ENCODE data around the gene IL25.

Gene IL25

DNA sequence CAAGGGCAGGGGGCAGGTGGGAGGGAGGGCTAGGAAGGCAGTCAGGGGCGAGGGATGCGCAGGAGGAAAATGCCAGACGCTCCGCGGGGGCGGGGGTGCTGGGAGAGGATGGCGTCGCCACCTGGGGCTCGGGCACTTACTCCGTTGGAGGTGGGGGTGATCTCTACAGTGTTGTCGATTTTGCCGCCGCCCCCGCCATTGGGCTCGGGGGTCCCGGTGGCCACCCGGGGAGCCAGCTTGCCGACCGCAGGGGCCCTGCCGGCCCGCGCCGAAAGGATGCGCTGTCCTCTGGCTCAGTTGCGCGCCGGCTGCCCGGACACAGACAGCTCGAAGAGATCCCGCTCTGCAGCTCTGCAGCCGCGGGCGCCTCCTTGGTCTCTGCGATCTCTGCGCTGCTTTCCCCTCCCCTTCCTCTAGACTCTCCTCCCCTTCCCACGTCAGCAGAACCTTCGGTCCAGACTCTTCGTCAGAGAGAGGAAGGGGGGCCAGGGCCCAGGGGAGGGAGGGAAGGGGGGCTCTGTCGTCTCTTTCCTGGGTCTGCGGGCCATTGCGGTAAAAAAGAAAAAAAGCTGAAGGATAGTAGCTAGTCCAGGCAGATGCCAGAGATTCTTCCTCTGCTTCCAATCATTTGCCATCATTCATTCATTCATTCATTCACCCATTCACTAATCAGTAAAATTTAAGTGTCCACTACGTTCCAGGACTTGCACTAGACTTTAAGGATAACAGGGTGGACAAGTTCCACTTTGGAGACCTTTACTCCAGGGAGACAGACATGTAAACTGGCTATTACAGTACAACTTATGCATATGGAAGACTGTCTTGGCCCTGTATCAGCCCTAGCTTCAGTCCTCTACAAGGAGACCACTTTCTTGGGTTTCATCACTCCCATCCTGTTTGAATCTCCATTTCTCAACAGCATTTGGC, 19.8 kb upstream of the IL25 start, which contains the start of gene SLC22A17:
Gene SLC22A17, minus strand, starts transcription at position 382 of the 927 bp plus-strand sequence.
- in situ Hi-C loops (cut with HindIII; ENCODE audit: low sequenced_read_pairs), result no loop called here

DNA sequence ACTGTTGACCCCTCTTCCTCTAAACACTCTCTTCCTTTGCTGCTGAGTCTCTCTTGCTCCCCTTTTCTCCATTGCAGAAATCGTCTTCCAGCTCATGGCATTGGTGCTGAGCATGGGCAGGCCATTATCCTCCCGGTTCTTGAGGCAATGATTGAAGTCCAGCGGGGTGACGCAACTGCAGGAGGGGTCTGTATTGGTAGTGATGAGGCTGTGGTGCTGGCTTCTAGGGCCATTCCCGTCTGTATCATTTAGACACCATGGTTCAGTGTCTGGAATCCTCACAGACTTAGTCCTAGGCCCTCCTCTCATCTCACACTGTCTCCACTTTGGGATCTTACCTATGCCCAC, 19.2 kb upstream of the IL25 start:
- in situ Hi-C loops (cut with HindIII; ENCODE audit: low sequenced_read_pairs), result no loop called here

DNA sequence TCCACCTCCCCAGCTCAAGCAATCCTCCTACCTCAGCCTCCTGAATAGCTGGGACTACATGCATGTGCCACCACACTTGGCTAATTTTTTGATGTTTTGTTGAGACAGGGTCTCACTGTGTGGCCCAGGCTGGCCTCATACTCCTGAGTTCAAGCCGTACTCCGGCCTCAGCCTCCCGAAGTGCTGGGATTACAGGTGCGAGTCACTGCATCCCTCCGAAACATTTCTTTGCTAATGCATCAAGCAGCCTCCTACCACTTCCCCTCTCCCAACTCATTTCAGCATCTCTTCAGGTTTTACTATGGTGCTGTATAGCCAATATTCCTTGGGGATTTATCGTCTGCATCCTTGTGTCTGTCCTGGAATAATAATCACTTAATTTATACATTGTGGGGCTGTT, 17.6 kb upstream of the IL25 start:
- in situ Hi-C loops (cut with HindIII; ENCODE audit: low sequenced_read_pairs), result no loop called here

DNA sequence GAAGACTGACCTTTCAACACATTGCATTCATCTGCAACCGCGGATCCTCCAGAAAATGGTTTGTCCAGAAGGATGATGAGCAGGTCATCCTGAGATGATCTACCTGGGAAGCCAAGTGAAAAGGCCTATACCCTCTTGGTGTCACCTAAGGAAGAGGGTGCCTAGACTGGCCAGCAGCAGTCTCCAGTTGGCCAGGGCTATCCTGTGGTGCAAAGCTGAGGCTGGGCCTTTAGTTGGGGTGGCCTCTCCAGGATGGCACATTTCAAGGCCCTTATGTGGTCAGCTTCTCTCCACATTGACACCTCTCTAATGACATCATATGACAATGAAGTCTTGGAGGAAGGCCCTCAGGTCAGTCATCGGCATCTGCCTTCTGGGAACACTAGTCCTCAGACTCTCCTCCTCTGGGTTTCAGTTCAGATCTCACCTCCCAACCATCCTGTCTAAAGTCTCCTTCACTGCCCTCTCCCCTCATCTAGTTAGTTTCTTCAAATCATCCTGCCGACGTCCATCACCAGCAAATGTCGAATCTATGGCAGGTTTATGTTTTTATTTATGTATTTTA, 16.7 kb upstream of the IL25 start:
- in situ Hi-C loops (cut with HindIII; ENCODE audit: low sequenced_read_pairs), result no loop called here

DNA sequence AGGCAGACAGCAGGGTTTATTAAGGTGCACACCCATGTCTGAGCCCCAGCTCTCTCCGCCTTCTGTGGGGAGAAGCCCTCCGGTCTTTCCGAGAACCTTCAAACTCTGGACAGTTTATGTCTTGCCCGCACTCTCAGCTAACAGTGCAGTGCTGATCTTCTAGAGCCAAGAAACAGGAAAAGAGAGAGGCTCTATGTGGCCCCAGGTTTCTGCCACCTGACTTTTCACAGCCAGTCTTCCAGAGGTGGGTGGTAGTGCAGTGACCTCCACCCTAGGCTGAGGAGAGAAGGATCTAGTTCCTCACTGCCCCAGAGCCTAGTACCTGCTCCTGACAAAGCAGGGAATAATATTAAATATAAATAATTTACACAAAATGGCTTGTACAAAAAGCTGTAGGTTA, 15.9 kb upstream of the IL25 start:
- in situ Hi-C loops (cut with HindIII; ENCODE audit: low sequenced_read_pairs), result no loop called here

DNA sequence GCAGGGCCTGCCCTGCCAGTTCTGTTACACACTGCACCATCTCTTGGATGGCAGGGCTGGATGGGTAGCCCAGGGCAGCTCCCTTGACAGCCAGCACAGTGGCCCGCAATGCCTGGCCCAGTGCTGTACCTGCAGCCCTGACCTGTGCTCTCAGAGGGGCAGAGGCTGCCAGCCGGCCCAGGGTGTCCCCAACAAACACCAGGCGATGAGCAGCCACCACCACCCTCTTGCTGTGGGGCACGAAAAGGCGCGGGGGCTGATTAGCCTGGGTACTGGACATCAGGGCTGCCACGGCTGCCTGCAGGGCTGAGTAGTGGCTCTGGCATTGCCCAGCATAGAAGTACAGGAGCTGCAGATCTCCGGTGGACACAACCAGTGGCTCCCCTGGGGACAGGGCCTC, 15.3 kb upstream of the IL25 start:
- in situ Hi-C loops (cut with HindIII; ENCODE audit: low sequenced_read_pairs), result no loop called here

DNA sequence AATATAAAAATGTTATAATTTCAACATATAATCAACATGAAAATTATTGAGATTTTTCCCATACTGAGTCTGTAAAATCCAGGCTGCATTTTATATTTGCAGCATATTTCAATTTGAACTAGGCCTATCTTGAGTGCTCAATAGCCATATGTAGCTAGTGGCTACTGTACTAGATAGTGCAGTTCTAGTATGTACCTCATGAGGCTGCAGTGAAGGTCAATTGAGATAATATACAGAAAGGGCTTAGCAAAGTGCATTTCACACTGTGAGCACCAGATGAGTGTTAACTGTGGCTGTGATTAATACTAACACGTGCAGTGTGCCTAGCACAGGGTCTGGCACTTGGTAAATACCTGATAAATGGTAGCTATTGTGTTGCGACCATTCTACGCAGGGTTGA, 14.6 kb upstream of the IL25 start:
- in situ Hi-C loops (cut with HindIII; ENCODE audit: low sequenced_read_pairs), result no loop called here

DNA sequence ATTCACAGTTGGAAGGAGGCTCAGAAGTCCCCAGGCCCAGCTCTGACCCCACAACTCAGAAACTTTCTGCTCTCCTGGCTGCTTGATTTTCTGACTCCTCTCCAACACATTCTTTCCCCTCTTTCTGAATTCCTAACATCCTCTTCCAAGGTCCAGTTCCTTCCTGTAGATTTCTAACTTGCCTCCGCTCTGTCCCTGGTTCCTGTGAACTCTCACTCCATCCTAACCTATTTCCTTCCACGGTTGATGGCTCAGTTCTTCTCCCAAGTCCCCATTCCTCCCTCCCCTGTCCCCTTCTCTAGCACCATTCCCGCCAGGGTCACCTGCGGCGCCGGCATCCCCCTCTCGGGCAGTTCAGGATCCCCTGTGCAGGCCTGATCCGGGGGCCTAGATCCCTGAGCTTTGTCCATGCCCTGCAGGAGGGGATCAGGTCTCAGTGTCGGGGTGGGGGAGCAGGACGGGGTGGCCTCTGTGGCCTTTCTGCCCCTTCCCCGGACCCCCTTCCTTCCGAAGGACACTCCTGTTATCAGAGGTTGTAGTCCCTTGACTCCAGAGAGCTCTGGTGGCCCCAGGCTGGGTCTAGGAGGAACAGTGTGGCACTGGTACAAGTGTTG, 13.9 kb upstream of the IL25 start:
- in situ Hi-C loops (cut with HindIII; ENCODE audit: low sequenced_read_pairs), result no loop called here

DNA sequence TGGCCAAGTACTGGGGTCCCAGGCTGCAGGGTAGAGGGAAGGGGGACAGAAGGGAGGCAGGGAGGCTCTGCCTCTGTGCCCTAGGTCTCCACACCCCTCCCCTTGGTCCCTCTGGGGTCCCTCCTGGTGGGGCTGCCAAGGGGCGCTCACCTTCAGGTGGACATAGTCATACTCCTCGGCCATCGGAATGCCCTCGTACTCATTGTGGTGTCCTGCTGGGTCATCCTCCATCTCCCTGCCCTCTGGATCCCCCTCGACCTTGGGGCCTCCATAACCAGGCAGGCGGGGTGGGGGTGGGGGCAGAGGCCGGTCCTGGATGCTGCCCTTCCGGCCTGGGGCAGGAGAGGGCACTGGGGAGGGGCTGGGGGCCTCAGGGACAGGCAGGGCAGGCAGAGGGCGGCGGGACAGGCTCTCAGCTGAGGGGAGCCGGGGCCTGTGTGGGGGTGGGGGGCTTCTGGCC, 13.4 kb upstream of the IL25 start:
- in situ Hi-C loops (cut with HindIII; ENCODE audit: low sequenced_read_pairs), result no loop called here

DNA sequence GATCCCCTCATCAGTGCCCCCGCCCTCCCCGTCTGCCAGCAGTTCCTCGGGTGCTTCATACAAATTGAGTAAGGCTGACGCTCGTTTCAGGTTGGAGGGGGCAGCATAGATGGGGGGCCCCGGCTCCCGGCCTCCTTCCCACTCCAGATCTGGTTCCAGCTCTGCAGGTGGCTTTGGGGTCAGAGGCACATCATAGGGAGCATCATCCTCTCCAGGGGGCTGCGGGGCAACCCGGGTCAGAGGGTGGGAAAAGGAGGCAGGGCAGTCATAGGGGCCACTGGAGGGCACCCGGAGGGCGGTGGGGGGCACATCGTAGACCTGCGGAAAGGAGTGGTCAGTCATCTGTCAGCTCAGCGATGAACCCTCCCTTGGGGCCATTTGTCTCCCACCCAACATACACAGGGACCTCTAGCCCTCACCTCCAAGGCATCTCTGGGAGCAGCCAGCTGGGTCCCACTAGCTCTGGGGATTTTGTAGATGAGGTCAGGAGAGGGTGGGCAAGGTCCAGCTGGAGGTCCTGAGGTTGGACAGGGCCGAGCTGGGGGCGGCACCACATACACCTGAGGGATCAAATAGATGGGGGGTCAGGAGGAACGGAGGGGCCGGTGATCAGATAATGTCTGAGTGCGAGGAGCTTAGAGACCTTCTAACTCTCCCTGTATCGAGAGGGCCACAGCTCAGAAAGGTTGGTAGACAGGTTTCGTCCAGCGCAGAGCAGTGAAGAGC, 12.7 kb upstream of the IL25 start:
- in situ Hi-C loops (cut with HindIII; ENCODE audit: low sequenced_read_pairs), result no loop called here

DNA sequence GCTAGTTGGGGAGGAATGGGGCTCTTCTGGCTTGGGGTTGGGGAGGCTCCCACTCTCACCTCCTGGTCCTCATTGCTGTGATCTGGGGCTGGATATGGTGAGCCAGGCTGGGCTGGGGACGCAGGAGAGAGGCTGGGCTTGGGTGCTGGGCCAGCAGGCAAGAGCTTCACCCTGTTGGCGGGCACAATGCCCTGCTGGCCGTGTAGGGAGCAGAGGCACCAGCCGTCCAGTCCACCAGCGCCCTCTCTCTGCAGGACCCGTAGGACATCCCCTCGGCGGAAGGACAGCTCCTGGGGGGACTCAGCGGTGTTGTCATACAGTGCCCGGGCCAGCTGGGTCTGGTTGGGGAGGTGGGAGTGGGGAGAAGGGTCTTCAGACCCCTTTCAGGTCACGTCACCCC, 12.1 kb upstream of the IL25 start:
- in situ Hi-C loops (cut with HindIII; ENCODE audit: low sequenced_read_pairs), result no loop called here

DNA sequence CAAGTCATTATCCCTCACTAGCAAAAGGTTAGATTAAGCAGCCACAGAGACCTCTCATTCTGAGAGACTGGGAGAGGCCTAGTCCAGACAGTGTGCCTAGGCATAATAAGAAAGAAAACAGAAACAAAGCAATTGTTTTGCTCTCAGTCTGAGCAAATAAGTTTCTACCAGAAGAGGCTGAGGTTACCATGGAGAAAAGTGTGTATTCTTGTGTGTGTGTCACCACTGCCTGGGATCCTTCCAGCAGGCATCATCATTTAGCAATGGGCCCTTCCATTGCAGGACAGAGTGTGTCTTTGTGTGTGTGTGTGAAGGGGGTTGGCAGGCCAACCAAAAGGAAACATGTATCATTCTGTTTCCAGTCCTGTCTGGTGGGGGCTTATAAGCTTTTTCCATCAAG, 11.3 kb upstream of the IL25 start:
- in situ Hi-C loops (cut with HindIII; ENCODE audit: low sequenced_read_pairs), result no loop called here

DNA sequence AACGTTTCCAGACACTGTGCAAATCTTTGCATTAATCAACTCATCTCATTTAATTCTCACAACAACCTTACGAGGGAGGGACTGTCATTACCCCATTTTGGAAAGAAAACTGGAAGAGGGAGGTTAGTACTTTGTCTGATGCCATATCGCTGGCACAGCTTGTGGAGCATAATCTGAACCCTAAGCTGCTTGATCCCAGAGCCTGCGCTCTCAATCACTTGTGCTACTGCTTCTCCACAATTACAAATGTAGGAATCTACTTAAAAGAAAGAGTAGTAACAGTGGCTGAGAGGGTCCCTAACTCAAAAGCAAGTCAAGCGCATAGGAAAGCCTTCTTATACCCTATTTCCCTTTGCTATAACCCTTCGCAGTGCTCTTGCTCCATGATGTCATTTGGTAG, 10.8 kb upstream of the IL25 start:
- in situ Hi-C loops (cut with HindIII; ENCODE audit: low sequenced_read_pairs), result no loop called here

DNA sequence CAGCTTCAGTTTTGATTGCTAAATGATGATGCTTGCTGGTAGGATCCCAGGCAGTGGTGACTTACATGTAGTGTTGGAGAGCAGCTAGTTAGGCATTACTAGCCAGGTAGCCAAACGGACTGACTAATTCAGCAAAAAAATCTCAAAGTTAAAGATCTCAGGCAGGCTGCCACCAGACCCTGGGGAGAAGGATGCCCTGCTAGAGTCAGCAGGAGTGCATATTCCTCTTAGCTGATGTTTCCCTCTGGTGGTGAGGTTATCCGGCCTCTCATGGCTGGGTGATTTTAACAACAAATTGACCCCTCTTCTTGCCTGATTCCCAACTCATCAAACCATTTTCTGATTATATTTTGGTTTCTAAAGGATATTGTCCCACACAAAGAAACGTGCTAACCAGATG, 10.4 kb upstream of the IL25 start:
- in situ Hi-C loops (cut with HindIII; ENCODE audit: low sequenced_read_pairs), result no loop called here

DNA sequence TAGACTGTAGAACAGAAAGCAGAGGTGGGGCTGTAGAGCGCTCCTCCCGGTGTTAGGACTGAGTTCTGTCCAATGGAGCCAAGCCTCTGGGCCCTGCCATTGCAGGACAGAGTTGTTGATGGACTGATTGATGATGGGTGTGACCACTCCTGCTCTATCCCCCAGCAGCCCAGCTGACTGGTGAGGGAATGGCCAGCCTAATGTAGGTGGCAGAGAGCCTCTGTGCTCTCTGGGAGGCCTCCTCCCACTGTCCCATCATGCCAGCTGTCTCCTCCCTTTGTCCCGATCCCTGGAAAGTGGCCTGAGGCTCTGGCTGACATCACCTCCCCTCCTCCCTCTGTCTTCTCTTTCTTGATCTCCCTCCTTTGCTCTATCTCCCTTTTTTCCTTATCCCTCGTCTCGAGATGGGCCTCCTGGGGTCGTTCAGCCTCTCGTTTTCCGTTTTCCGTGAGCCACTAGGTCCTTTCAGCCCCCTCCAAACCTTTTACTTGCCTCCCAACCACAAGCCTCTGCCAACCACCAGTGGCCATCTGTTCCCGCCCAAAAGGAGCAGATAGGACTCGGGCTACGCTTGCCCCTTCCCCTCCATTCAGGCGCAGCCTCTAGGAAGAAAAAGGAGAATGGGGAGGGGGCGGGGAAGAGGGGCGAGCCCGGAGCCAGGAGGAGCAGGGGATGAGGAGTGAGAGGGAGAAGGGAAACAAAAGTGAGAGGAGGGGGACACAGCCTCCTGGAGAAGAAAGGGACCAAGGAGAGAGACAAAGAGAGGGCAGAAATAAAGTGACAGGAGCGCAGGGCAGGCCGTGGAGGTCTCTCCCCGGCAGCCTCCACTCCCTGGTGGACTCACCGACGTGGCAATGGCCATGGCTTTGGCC, 8.2 kb upstream of the IL25 start:
- in situ Hi-C loops (cut with HindIII; ENCODE audit: low sequenced_read_pairs), result loop anchor here (5.0 kb wide), 1 partner anchor 73 kb away; the partner anchor contains the start of gene MYH7

DNA sequence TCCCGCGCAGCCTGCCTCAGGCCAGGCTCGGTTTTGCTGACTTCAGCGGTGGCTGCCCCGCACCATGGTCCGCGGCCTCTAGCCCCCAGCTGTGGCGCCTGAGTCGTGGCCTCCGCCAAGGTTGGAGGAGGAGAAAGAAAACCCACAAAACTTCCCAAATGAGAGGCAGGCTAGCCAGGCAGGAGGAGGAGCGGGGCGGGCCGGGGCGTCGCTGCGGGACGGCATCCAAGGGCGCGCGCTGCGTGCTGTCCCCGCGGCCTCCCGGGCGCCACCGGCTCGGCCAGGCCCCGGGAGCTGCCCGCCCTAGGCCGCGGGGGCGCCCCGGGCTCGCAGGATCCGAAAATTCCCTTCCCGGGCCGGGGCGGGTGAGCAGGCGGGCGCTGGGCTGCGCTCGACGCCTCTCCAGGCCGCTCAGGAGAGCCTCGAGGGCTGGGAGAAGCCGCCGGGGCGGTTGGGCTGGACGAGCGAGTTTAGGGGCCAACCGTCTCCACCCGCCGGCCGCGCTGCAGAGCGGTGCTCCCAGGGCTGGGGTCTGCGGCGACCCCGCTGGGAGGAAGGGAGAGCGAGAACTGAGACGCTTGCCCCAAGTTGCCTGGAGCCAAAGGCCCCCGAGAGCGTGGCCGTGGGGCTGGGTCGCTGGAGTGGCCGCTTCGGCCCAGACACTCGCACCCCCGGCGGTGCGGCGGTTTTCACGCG, 7.4 kb upstream of the IL25 start, which contains the start of gene EFS:
Gene EFS, minus strand, starts transcription at position 137 of the 696 bp plus-strand sequence. CDS start 147 bp downstream, outside the sequence.
- in situ Hi-C loops (cut with HindIII; ENCODE audit: low sequenced_read_pairs), result loop anchor here (5.0 kb wide), 1 partner anchor 72 kb away; the partner anchor contains the start of gene MYH7

DNA sequence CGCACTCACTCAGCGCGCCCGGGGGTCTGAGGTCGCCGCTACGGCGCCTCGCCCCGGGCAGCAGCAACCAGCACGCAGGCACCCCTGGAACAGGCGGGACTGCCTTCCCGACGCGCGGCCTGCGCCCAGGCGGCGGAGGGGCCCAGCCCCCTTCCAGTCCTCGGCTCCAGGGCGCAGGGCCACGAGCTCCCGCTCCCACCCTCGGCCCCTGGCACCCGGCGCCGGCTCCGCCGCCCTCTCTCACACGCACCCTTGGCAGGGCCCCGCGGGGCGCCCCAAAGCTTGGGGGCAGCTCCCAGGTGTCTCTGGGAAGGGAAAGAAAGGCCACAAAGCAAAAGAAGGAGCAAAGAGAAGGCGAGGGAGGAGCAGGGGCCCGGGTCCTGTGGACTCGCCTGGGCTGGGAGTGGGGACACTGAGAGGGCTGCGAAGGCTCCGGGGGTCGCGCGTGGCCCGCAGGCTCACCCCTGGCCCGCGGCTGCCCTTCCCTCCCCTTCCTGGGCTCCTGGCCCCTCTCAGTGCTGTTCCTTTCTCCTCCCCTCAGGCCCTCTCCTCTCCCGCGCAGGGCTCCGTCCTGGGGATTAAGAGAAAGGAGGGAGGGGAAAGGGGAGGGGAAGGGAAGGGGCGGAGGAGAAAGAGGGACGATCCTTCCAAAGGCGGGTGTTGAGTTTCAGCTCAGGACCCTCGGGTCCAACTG, 6.7 kb upstream of the IL25 start:
- in situ Hi-C loops (cut with HindIII; ENCODE audit: low sequenced_read_pairs), result loop anchor here (5.0 kb wide), 1 partner anchor 71 kb away; the partner anchor contains the start of gene MYH7

DNA sequence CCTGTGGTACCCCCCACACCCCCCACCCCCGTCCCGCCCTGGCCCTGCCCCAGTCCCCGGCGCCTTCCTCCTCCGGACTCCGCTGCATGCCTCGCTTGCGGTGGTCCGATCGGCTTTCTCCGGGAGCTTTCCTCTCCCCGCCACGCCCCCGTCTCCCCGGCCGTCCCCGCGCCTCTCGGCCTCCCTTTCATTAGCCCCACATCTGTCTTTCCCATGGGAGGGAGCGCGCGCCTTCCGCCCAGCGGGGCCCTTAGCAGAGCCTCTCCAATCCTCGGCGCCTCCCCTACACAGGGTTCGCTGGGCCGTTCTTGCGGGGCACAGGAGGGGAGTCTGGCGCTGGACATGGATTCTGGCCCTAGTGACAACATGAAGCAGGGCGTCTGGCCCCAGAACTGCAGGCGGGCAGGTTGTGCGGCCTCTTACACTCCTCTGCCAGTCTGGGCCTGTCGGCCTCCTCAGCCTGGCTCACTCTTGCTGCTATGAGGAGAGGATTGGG, 6.1 kb upstream of the IL25 start:
- in situ Hi-C loops (cut with HindIII; ENCODE audit: low sequenced_read_pairs), result loop anchor here (5.0 kb wide), 1 partner anchor 71 kb away; the partner anchor contains the start of gene MYH7

DNA sequence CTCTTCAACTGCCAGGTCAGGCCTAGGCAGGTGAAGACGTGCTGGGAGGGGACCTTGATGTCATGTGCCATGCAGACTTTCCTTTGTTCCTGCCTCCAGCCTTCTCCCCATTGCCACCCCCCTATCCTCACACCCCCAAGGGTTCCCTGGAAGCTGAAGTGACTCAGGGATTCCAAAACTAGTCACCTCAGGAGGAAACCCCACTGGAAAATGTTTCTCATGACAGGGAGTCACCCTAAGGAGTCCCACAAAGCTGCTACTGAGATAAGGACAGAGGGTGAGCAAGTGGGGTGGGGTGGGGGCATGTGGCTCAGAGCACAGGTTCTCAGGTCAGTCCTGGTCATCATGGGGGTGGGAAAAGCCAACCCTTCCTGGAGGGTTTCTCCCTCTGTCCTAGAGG, 2.4 kb upstream of the IL25 start:
- in situ Hi-C loops (cut with HindIII; ENCODE audit: low sequenced_read_pairs), result no loop called here
